Astrocyte (in vitro differentiated cells and primary cell): ENCODE results near the gene APH1B.

Experiments
- EZH2 ChIP-seq: IDR thresholded peaks from 2 replicates; pipeline ENCODE4 v1.6.1; 2012; ENCODE audit warnings: mild to moderate bottlenecking, low read length, inconsistent platforms; ENCODE audit not compliant: insufficient read depth
- TF ChIP-seq, protein P1 (sequence below): IDR thresholded peaks from 2 replicates; pipeline ENCODE4 v1.5.1; 2011; ENCODE audit warnings: low read depth, mild to moderate bottlenecking, inconsistent platforms, low read length, moderate library complexity; ENCODE audit not compliant: insufficient read depth

DNA sequence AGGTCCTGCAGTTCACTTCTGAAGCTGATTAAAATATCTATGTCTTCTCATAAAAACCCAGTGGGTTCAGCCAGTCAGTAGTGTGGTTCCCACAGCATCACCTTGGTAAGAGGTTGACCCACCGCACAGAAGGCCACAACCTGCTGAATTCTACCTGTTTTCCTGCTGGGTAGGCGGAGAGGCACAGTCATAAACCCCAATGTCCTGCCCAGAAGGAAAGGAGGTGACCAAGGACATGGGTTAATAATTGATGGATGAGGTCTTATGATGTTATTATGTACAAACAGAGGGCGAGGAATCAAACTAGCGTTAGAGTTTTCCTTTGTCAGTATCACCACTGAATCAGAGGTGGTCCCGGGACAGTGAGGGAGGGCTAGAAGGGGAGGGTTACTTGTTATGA lies 76.5 kb downstream of the APH1B start:
- TF ChIP-seq, protein P1, sequence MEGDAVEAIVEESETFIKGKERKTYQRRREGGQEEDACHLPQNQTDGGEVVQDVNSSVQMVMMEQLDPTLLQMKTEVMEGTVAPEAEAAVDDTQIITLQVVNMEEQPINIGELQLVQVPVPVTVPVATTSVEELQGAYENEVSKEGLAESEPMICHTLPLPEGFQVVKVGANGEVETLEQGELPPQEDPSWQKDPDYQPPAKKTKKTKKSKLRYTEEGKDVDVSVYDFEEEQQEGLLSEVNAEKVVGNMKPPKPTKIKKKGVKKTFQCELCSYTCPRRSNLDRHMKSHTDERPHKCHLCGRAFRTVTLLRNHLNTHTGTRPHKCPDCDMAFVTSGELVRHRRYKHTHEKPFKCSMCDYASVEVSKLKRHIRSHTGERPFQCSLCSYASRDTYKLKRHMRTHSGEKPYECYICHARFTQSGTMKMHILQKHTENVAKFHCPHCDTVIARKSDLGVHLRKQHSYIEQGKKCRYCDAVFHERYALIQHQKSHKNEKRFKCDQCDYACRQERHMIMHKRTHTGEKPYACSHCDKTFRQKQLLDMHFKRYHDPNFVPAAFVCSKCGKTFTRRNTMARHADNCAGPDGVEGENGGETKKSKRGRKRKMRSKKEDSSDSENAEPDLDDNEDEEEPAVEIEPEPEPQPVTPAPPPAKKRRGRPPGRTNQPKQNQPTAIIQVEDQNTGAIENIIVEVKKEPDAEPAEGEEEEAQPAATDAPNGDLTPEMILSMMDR: no peak
- TF ChIP-seq EZH2: no peak
